GM23248 (cell line): ENCODE measurements around the gene AKAP12. TPM values are rescaled to one million over a fixed set of nuclear protein-coding genes. Genes with fewer than 3 reads are reported as not detected.
A peak's percentile ranks its signal among the peaks of the same experiment; 100 is the strongest.
"Not testable (repeated sequence)": the region's sequence is repeated elsewhere in the genome, so short reads cannot be mapped to it uniquely, and the experiment has no call there.

ENCODE experiments used
- DNase-seq: peaks from one replicate; pipeline ENCODE4 v3.0.0-alpha.2; 2015
- H2AFZ ChIP-seq: fragments of 200-600 bp; sonication (generic); 2 replicates; pipeline ENCODE4 v1.6.1; 2016; ENCODE audit warnings: antibody characterized with exemption
- H3F3A ChIP-seq: fragments of 200-600 bp; sonication (generic); 2 replicates; pipeline ENCODE4 v1.6.1; 2016; ENCODE audit warnings: mild to moderate bottlenecking, antibody characterized with exemption, mixed run types; ENCODE audit not compliant: insufficient read depth
- H3K27ac ChIP-seq: fragments of 200-600 bp; sonication (generic); 2 replicates; pipeline ENCODE4 v1.5.1; 2016; ENCODE audit warnings: mild to moderate bottlenecking
- H3K27me3 ChIP-seq: fragments of 200-600 bp; sonication (generic); replicated peaks from 2 replicates; pipeline ENCODE4 v1.6.1; 2016; ENCODE audit warnings: mild to moderate bottlenecking; ENCODE audit not compliant: insufficient read depth
- H3K36me3 ChIP-seq: fragments of 200-600 bp; sonication (generic); 2 replicates; pipeline ENCODE4 v1.6.1; 2016; ENCODE audit warnings: low read depth, mild to moderate bottlenecking
- H3K4me1 ChIP-seq: fragments of 200-600 bp; sonication (generic); 2 replicates; pipeline ENCODE4 v1.6.1; 2016; ENCODE audit warnings: mild to moderate bottlenecking; ENCODE audit not compliant: insufficient read depth
- H3K4me2 ChIP-seq: fragments of 200-600 bp; sonication (generic); one replicate; pipeline ENCODE4 v1.6.1; 2016; ENCODE audit warnings: mild to moderate bottlenecking; ENCODE audit not compliant: unreplicated experiment
- H3K4me3 ChIP-seq: fragments of 200-600 bp; sonication (generic); 2 replicates; pipeline ENCODE4 v1.5.1; 2016; ENCODE audit warnings: mild to moderate bottlenecking
- H3K79me2 ChIP-seq: fragments of 200-600 bp; sonication (generic); 2 replicates; pipeline ENCODE4 v1.6.1; 2016; ENCODE audit warnings: mild to moderate bottlenecking; ENCODE audit not compliant: insufficient read depth
- H3K9ac ChIP-seq: fragments of 200-600 bp; sonication (generic); 2 replicates; pipeline ENCODE4 v1.6.1; 2016; ENCODE audit warnings: mild to moderate bottlenecking
- H3K9me2 ChIP-seq: fragments of 200-600 bp; sonication (generic); 2 replicates; pipeline ENCODE4 v1.6.1; 2016; ENCODE audit warnings: mixed run types, mild to moderate bottlenecking, moderate library complexity; ENCODE audit not compliant: insufficient read depth
- H3K9me3 ChIP-seq: fragments of 200-600 bp; sonication (generic); one replicate; pipeline ENCODE4 v1.6.1; 2017; ENCODE audit warnings: low read depth
- H4K20me1 ChIP-seq: fragments of 200-600 bp; sonication (generic); 2 replicates; pipeline ENCODE4 v1.6.0; 2016; ENCODE audit not compliant: insufficient read depth
- EZH2 ChIP-seq: fragments of 200-600 bp; sonication (generic); IDR thresholded peaks from 2 replicates; pipeline ENCODE4 v1.6.1; 2018; ENCODE audit warnings: antibody characterized with exemption, mild to moderate bottlenecking; ENCODE audit not compliant: insufficient read depth, poor library complexity, severe bottlenecking
- EZH2phosphoT487 ChIP-seq: fragments of 200-600 bp; sonication (generic); IDR thresholded peaks from 2 replicates; pipeline ENCODE4 v1.6.1; 2018; ENCODE audit warnings: antibody characterized with exemption, moderate library complexity, mild to moderate bottlenecking, low read depth; ENCODE audit not compliant: insufficient read depth
- WGBS, 2 experiments: methylation state at CpG; one replicate each; pipeline ENCODE4 v1.1.6; 2015 to 2017; ENCODE audit warnings: low lambda C conversion rate in 2 of 2, low coverage in 1 of 2; ENCODE audit errors: missing lambda C conversion rate in 2 of 2; 5-methylcytosine and 5-hydroxymethylcytosine counted together
- in situ Hi-C: fragments of 300-500 bp; cut with MboI; formaldehyde crosslinking; loops from 2 replicates; pipeline ENCODE4 v1.15.0; 2020
- polyA plus RNA-seq: library from polyadenylated mRNA; unstranded; fragments of >200 nt; fragmentation: Nextera tagmentation; extraction: Ambion mirVana; gene quantifications from 2 replicates; pipeline ENCODE4 v1.2.1, GENCODE V29; 2016
- total RNA-seq: library from RNA; depleted of rRNA; stranded (reverse); fragments of >200 nt; shearing (Covaris generic); gene quantifications from 2 replicates; pipeline ENCODE4 v1.2.3, GENCODE V29; 2014

The AKAP12 gene
- total and polyA plus RNA-seq, 2 experiments from 2014 or later: 15.7 to 24.6 TPM

DNA sequence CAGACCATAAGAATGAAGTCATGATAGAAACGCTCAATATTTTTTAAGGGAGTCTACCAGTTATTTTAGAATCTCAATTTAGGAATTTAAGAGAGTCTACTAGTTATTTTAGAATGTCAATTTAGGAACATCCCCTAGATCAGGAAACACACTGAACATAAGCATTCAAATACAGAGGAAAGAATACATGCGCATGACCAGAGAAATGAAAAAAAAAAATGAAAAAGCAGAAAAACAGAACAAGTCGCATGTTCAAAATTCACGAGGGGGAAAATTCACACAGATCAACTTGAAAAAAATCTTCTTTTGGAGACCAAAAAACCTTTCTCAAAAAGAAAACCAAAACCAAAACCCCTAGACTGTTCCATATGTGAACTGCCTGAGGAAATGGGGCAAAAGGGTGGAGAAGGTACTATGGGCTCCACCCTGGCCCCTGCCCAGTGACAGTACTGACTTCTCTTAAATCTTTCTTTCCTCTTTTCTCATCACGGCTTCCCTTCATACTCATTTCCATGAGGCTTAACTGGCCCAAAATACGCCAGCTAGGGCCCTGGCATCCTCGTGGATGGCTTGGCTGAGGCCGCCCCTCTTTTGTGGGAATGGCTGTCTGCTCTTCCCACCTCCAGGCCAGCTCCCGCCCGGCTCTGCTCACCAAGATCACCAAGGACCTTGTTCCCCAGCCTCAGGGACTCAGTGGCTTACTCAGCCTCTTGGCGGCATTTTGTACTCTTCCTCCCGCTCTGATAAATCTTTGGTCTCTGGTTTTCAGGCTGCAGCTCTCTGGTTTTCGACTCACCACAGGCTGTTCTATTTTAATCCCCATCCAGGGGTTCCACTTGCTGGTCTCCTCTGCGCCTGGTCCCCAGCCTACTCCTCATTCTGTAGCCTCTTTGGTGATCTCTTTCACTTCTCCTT, 140.4 kb downstream of the AKAP12 start:
- H3K9ac ChIP-seq: peak overlapping the region; percentile 64
- H3K4me1 ChIP-seq: peaks cover 7% of the 10 kb centered on the region; the same call in 1 of the 2 replicates
- H3K9me2 ChIP-seq: no peaks in the 10 kb centered on the region
- no peaks in the 10 kb centered on the region for H3K36me3 ChIP-seq
- TF ChIP-seq EZH2 (no peak), EZH2phosphoT487 (no peak)
- H4K20me1 ChIP-seq: no peaks in the 10 kb centered on the region
- H3K9me3 ChIP-seq: no peaks in the 10 kb centered on the region
- peak; percentile 57 for DNase-seq
- H3K27ac ChIP-seq: peak overlapping the region; percentile 62
- H3K4me2 ChIP-seq: peak overlapping the region; percentile 63
- peak overlapping the region; percentile 80 for H2AFZ ChIP-seq
- WGBS, 2 experiments: 54 to 58% methylated on average over 14 of the region's 14 CpGs
- in situ Hi-C loops: no loop called here
- H3K79me2 ChIP-seq: peaks cover 99% of the 10 kb centered on the region
- H3K27me3 ChIP-seq: no peaks in the 10 kb centered on the region
- peak overlapping the region; percentile 57 for H3K4me3 ChIP-seq
- peaks cover 6% of the 10 kb centered on the region for H3F3A ChIP-seq

DNA sequence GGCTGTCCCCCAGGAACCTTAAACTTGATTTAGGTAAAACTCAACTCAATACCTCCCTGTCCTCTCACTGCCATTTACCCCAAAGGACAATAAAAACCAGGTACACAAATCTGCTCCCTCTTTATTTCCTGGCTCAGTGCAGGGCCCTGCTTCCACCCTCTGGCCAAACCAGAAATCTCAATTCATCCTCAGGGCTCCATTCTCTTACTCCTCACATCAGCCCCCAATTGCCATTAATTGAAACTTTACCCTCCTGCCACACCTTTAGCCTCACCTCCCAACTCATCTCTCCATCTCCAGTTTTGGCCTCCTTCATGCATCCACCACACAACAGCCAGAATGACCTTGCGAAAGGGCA, 141.1 kb downstream of the AKAP12 start:
- DNase-seq: no peak
- H3K4me2 ChIP-seq: peak overlapping the region; percentile 63
- TF ChIP-seq EZH2phosphoT487 (no peak), EZH2 (no peak)
- no peaks in the 10 kb centered on the region for H3K27me3 ChIP-seq
- peaks cover 5% of the 10 kb centered on the region for H3F3A ChIP-seq
- no peaks in the 10 kb centered on the region for H3K9me2 ChIP-seq
- in situ Hi-C loops: no loop called here
- H4K20me1 ChIP-seq: no peaks in the 10 kb centered on the region
- H3K9me3 ChIP-seq: no peaks in the 10 kb centered on the region
- H2AFZ ChIP-seq: peak overlapping the region; percentile 80
- H3K27ac ChIP-seq: peak overlapping the region; percentile 62
- no peaks in the 10 kb centered on the region for H3K36me3 ChIP-seq
- peak overlapping the region; percentile 57 for H3K4me3 ChIP-seq
- H3K9ac ChIP-seq: peak overlapping the region; percentile 64; the same call in 1 of the 2 replicates
- peaks cover 99% of the 10 kb centered on the region for H3K79me2 ChIP-seq
- 97 to 100% methylated on average over 1 of the region's 1 CpG for WGBS, 2 experiments
- peaks cover 7% of the 10 kb centered on the region; the same call in 1 of the 2 replicates for H3K4me1 ChIP-seq

DNA sequence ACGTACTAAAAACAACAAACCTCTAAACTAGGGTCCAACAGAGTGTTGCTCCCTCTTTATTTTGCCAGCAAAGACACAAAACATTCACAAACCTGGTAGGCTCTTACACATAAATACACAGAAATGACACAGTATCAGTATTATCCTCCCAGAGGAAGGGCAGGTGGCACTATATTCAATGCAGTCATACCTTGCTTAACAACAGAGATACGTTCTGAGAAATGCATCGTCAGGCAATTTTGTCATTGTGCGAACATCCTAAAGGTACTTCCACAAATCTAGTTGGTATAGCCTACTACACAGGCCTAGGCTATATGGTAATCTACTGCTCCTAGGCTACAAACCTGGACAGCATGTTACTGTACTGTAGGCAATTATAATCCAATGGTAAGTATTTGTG, 142.0 kb downstream of the AKAP12 start:
- Histone ChIP-seq H3K9ac (no peak overlapping the region), H3K4me1 (peaks cover 7% of the 10 kb centered on the region; the same call in 1 of the 2 replicates), H3F3A (peaks cover 5% of the 10 kb centered on the region), H3K4me3 (no peak overlapping the region), H3K79me2 (peaks cover 99% of the 10 kb centered on the region), H3K27ac (no peak overlapping the region), H3K9me3 (no peaks in the 10 kb centered on the region), H3K9me2 (no peaks in the 10 kb centered on the region), H2AFZ (no peak overlapping the region), H3K4me2 (no peak overlapping the region), H4K20me1 (no peaks in the 10 kb centered on the region), H3K36me3 (no peaks in the 10 kb centered on the region), H3K27me3 (no peaks in the 10 kb centered on the region)
- TF ChIP-seq EZH2: no peak
- no peak for TF ChIP-seq EZH2phosphoT487
- DNase-seq: no peak
- WGBS, 2 experiments: 84 to 88% methylated on average over 4 of the region's 4 CpGs
- in situ Hi-C loops: no loop called here

DNA sequence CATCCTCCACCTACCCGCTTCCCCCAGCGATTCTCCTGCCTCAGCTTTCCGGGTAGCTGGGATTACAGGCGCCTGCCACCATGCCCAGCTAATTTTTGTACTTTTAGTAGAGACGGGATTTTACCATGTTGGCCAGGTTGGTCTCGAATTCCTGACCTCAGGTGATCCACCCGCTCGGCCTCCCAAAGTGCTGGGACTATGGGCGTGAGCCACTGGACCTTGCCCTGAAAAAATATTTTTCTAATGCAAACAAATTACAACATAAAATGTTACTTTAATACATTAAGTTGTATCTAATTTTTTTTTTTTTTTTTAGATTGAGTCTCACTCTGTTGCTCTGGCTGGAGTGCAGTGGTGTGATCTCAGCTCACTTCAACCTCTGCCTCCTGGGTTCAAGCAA, 142.9 kb downstream of the AKAP12 start:
- 98% methylated on average over 9 of the region's 9 CpGs for WGBS, 2 experiments
- not testable (repeated sequence) for H3K36me3 ChIP-seq

More for the DNA sequence above, 142.9 kb downstream of the AKAP12 start:
- Histone ChIP-seq H3K4me1 (peaks cover 16% of the 10 kb centered on the region), H3K79me2 (peaks cover 99% of the 10 kb centered on the region), H3F3A (peaks cover 13% of the 10 kb centered on the region)
- H3K9ac ChIP-seq, H3K27ac ChIP-seq, H3K9me3 ChIP-seq, H4K20me1 ChIP-seq, H3K4me3 ChIP-seq, H3K27me3 ChIP-seq, H2AFZ ChIP-seq, H3K4me2 ChIP-seq, in situ Hi-C loops, DNase-seq, H3K9me2 ChIP-seq: not testable (repeated sequence)
